NB4 (cell line): ENCODE measurements around the gene CNOT11.

Experiments
- DNase-seq: peaks from one replicate; pipeline ENCODE4 v3.0.0; 2010; ENCODE audit warnings: low read depth
- H3K4me3 ChIP-seq: one replicate; pipeline ENCODE4 v1.5.1; 2011; ENCODE audit warnings: mild to moderate bottlenecking, low read depth, low read length, moderate library complexity
- CTCF ChIP-seq: IDR thresholded peaks from one replicate; pipeline ENCODE4 v1.5.1; 2012; ENCODE audit warnings: low read depth, low read length
- MAX ChIP-seq: IDR thresholded peaks from 2 replicates; pipeline ENCODE4 v1.6.1; 2011; ENCODE audit warnings: low read depth, low read length
- MYC ChIP-seq: IDR thresholded peaks from 2 replicates; pipeline ENCODE4 v1.6.1; 2011; ENCODE audit warnings: low read depth, low read length
- POLR2A ChIP-seq: IDR thresholded peaks from 2 replicates; pipeline ENCODE4 v1.6.1; 2011; ENCODE audit warnings: mild to moderate bottlenecking; ENCODE audit not compliant: insufficient read length; ENCODE audit errors: extremely low read depth

The CNOT11 gene

GRCh38 chr2:101270700-101271259 is 18.1 kb downstream of the CNOT11 start:
- no peak for DNase-seq
- no peak overlapping the region for H3K4me3 ChIP-seq
- TF ChIP-seq CTCF (no peak), POLR2A (no peak), MYC (no peak), MAX (no peak)

- no peak for TF ChIP-seq MAX
- no peak for TF ChIP-seq MYC
- DNase-seq = no peak
- H3K4me3 ChIP-seq = no peak overlapping the region
These were observed 19.5 kb downstream of the CNOT11 start for GRCh38 chr2:101272045-101272784.

- no peak for TF ChIP-seq CTCF
- no peak overlapping the region for H3K4me3 ChIP-seq
- DNase-seq = no peak
These were observed 20.4 kb downstream of the CNOT11 start for GRCh38 chr2:101273056-101273455.

GRCh38 chr2:101274142-101274541 is 21.5 kb downstream of the CNOT11 start:
- TF ChIP-seq MAX (no peak), POLR2A (no peak), MYC (no peak), CTCF (no peak)
- no peak overlapping the region for H3K4me3 ChIP-seq
- no peak for DNase-seq

GRCh38 chr2:101277111-101277510 is 24.4 kb downstream of the CNOT11 start:
- TF ChIP-seq POLR2A = no peak
- TF ChIP-seq MYC = no peak
- TF ChIP-seq CTCF = no peak
- no peak for TF ChIP-seq MAX
- peak; percentile 20 for DNase-seq
- H3K4me3 ChIP-seq = no peak overlapping the region

GRCh38 chr2:101278925-101279324 is 26.2 kb downstream of the CNOT11 start:
- TF ChIP-seq CTCF (no peak), MYC (no peak), POLR2A (no peak), MAX (no peak)
- no peak for DNase-seq
- no peak overlapping the region for H3K4me3 ChIP-seq
